ENCODE results near the gene SNX7. TPM values are rescaled to one million over a fixed set of nuclear protein-coding genes. Genes with fewer than 3 reads are reported as not detected.

SNX7 gene
- total RNA-seq, 1 donor from 2014 or later, result 6.2 TPM

GRCh38 chr1:98766255-98766654 is 104.7 kb downstream of the SNX7 start:
- H3K9me3 ChIP-seq, result no peaks in the 10 kb centered on the region
- H3K4me1 ChIP-seq, result no peaks in the 10 kb centered on the region
- H3K4me3 ChIP-seq, result no peak overlapping the region
- H3K27me3 ChIP-seq, result no peaks in the 10 kb centered on the region
- no peak for DNase-seq (ENCODE audit: low spot score in 2 of 2)
- no peak for TF ChIP-seq CTCF (IDR thresholded peaks at IDR 0.05)
- H3K27ac ChIP-seq, result no peak overlapping the region
- no peaks in the 10 kb centered on the region for H3K36me3 ChIP-seq
- intact Hi-C loops (cut with DNase I), result no loop called here

GRCh38 chr1:98769162-98769561 is 107.6 kb downstream of the SNX7 start:
- H3K27me3 ChIP-seq, result no peaks in the 10 kb centered on the region
- no peaks in the 10 kb centered on the region for H3K9me3 ChIP-seq
- H3K4me3 ChIP-seq, result no peak overlapping the region
- no peak for TF ChIP-seq CTCF (IDR thresholded peaks at IDR 0.05)
- no peaks in the 10 kb centered on the region for H3K4me1 ChIP-seq
- DNase-seq (ENCODE audit: low spot score in 2 of 2), result no peak
- intact Hi-C loops (cut with DNase I), result no loop called here
- no peak overlapping the region for H3K27ac ChIP-seq
- no peaks in the 10 kb centered on the region for H3K36me3 ChIP-seq

- Histone ChIP-seq H3K4me1 (no peaks in the 10 kb centered on the region), H3K27me3 (no peaks in the 10 kb centered on the region), H3K9me3 (peaks cover 0 to 7% of the 10 kb centered on the region in 2 donors), H3K27ac (no peak overlapping the region), H3K4me3 (no peak overlapping the region), H3K36me3 (no peaks in the 10 kb centered on the region)
- DNase-seq (ENCODE audit: low spot score in 2 of 2), result no peak
- TF ChIP-seq CTCF (IDR thresholded peaks at IDR 0.05), result no peak
- intact Hi-C loops (cut with DNase I), result no loop called here
Measured at GRCh38 chr1:98781906-98782305, 120.4 kb downstream of the SNX7 start.

GRCh38 chr1:98783821-98784220 is 122.3 kb downstream of the SNX7 start:
- no peak overlapping the region for H3K4me3 ChIP-seq
- intact Hi-C loops (cut with DNase I), result no loop called here
- TF ChIP-seq CTCF (IDR thresholded peaks at IDR 0.05), result no peak
- no peak overlapping the region for H3K27ac ChIP-seq
- H3K4me1 ChIP-seq, result no peaks in the 10 kb centered on the region
- no peaks in the 10 kb centered on the region for H3K27me3 ChIP-seq
- no peak for DNase-seq (ENCODE audit: low spot score in 2 of 2)
- peaks cover 0 to 7% of the 10 kb centered on the region in 2 donors for H3K9me3 ChIP-seq
- no peaks in the 10 kb centered on the region for H3K36me3 ChIP-seq

GRCh38 chr1:98791498-98791897 is 130.0 kb downstream of the SNX7 start:
- TF ChIP-seq CTCF (IDR thresholded peaks at IDR 0.05), result no peak
- no peaks in the 10 kb centered on the region for H3K4me1 ChIP-seq
- H3K27me3 ChIP-seq, result no peaks in the 10 kb centered on the region
- no peaks in the 10 kb centered on the region for H3K9me3 ChIP-seq
- intact Hi-C loops (cut with DNase I), result no loop called here
- no peak overlapping the region for H3K4me3 ChIP-seq
- no peaks in the 10 kb centered on the region for H3K36me3 ChIP-seq
- no peak for DNase-seq (ENCODE audit: low spot score in 2 of 2)
- no peak overlapping the region for H3K27ac ChIP-seq

GRCh38 chr1:98792123-98792522 is 130.6 kb downstream of the SNX7 start:
- no peak for TF ChIP-seq CTCF (IDR thresholded peaks at IDR 0.05)
- DNase-seq (ENCODE audit: low spot score in 2 of 2), result no peak
- no peak overlapping the region for H3K27ac ChIP-seq
- no peaks in the 10 kb centered on the region for H3K4me1 ChIP-seq
- no peaks in the 10 kb centered on the region for H3K9me3 ChIP-seq
- intact Hi-C loops (cut with DNase I), result no loop called here
- no peaks in the 10 kb centered on the region for H3K36me3 ChIP-seq
- no peaks in the 10 kb centered on the region for H3K27me3 ChIP-seq
- H3K4me3 ChIP-seq, result no peak overlapping the region

Data from ascending aorta (tissue), 2 donors.